Metanephros (tissue), 2 donors: Measurements from ENCODE around the gene BRMS1. TPM values are rescaled to one million over a fixed set of nuclear protein-coding genes. Genes with fewer than 3 reads are reported as not detected.

Source experiments
- small RNA-seq: library from RNA; depleted of rRNA; stranded (forward); fragments of <200 nt; gene quantifications from one replicate; pipeline ENCODE3, GENCODE V24; 2014; ENCODE audit warnings: low replicate concordance
- total RNA-seq: library from RNA; depleted of rRNA; stranded (reverse); fragments of >200 nt; gene quantifications from one replicate; pipeline ENCODE4 v1.2.3, GENCODE V29; 2014

BRMS1 gene
- total RNA-seq: 19.2 TPM

GRCh38 chr11:66344550-66345315 is at the start of gene BRMS1:
Gene BRMS1 (minus strand): TSS chr11:66345104. CDS start chr11:66342234, 2,870 bp downstream.

GRCh38 chr11:66371627-66372415 is 26.9 kb upstream of the BRMS1 start, which contains the start of gene SLC29A2:
Gene SLC29A2 (minus strand): TSS chr11:66371760. CDS start chr11:66371591, 169 bp downstream.

GRCh38 chr11:66347425-66348276 is 2.7 kb upstream of the BRMS1 start, which contains the start of gene B4GAT1:
Gene B4GAT1 (minus strand): TSS chr11:66347629. CDS start chr11:66347545, 84 bp downstream.

GRCh38 chr11:66336234-66337102 is 8.4 kb downstream of the BRMS1 start, which contains the start of gene RIN1:
Gene RIN1 (minus strand): TSS chr11:66336434. CDS start chr11:66336402, 32 bp downstream.

GRCh38 chr11:66316849-66317251 is 28.1 kb downstream of the BRMS1 start, which contains the start of gene CD248:
Gene CD248 (minus strand): TSS chr11:66317044. CDS start chr11:66317027, 17 bp downstream.

GRCh38 chr11:66291706-66292542 is 53.0 kb downstream of the BRMS1 start, which contains the start of gene TMEM151A:
Gene TMEM151A (plus strand): TSS chr11:66291894. CDS start chr11:66292014, 120 bp downstream.

GRCh38 chr11:66288671-66289547 is 56.0 kb downstream of the BRMS1 start, which contains the start of gene YIF1A:
Gene YIF1A (minus strand): TSS chr11:66289143. CDS start chr11:66288985, 158 bp downstream.

Small RNA genes within 50 kb of the gene (small RNA-seq; reads per million reads assigned to genes)
- gene RF00017 (not detected), gene RNU1-84P (not detected)

Other genes starting within 250 kb of the BRMS1 start
- gene KLC2, start 87.4 kb downstream of the BRMS1 start, total RNA-seq: 18.0 TPM
- gene RAB1B, start 76.5 kb downstream of the BRMS1 start, total RNA-seq: 89.4 TPM
- 1.6 TPM for gene CNIH2, start 66.9 kb downstream of the BRMS1 start, total RNA-seq
- gene YIF1A, start 56.0 kb downstream of the BRMS1 start, total RNA-seq: 68.1 TPM
- gene TMEM151A, start 53.2 kb downstream of the BRMS1 start, total RNA-seq: not detected
- 49.7 TPM for gene CD248, start 28.1 kb downstream of the BRMS1 start, total RNA-seq
- 3.8 TPM for gene RIN1, start 8.7 kb downstream of the BRMS1 start, total RNA-seq
- 52.5 TPM for gene B4GAT1, start 2.5 kb upstream of the BRMS1 start, total RNA-seq
- 10.5 TPM for gene SLC29A2, start 26.7 kb upstream of the BRMS1 start, total RNA-seq
- gene NPAS4, start 75.9 kb upstream of the BRMS1 start, total RNA-seq: 3.1 TPM
- gene MRPL11, start 93.7 kb upstream of the BRMS1 start, total RNA-seq: 40.3 TPM
- gene PELI3, start 121.8 kb upstream of the BRMS1 start, total RNA-seq: 10.8 TPM
- 25.6 TPM for gene DPP3, start 135.3 kb upstream of the BRMS1 start, total RNA-seq
- 81.9 TPM for gene BBS1, start 165.5 kb upstream of the BRMS1 start, total RNA-seq
- 12.3 TPM for gene ZDHHC24, start 200.9 kb upstream of the BRMS1 start, total RNA-seq
- gene ACTN3, start 201.8 kb upstream of the BRMS1 start, total RNA-seq: 37.8 TPM
- gene CTSF, start 223.5 kb upstream of the BRMS1 start, total RNA-seq: 79.2 TPM
- 0.23 TPM for gene CCDC87, start 248.0 kb upstream of the BRMS1 start, total RNA-seq
- 35.4 TPM for gene CCS, start 248.1 kb upstream of the BRMS1 start, total RNA-seq